PC-9 (cell line): ENCODE results near the gene NAGLU.

Experiments used
- CTCF ChIP-seq: fragments of 200-600 bp; sonication (generic); conservative IDR thresholded peaks from 2 replicates; pipeline ENCODE4 v1.6.1; 2017; ENCODE audit warnings: mixed run types, antibody characterized with exemption, mild to moderate bottlenecking, moderate library complexity
- EZH2 ChIP-seq: fragments of 200-600 bp; sonication (generic); IDR thresholded peaks from 2 replicates; pipeline ENCODE4 v1.8.0; 2017; ENCODE audit warnings: antibody characterized with exemption, low read depth

- TF ChIP-seq CTCF = no peak
- TF ChIP-seq EZH2 = no peak
Measured at GRCh38 chr17:42564815-42565522, 28.9 kb downstream of the NAGLU start.
